SK-N-SH (cell line): Measurements from ENCODE around the gene ACOXL. TPM values are rescaled to one million over a fixed set of nuclear protein-coding genes. Genes with fewer than 3 reads are reported as not detected.

ENCODE experiments used
- CTCF ChIA-PET: fragments of 300-600, 350-600 bp; formaldehyde crosslinking; extraction: SDS; loops from one replicate; lab custom pipeline; 2021; lab: Yijun Ruan, JAX
- POLR2A ChIA-PET: fragments of 350-600 bp; sonication (Branson Sonifier 250); formaldehyde crosslinking; extraction: SDS; loops from one replicate; lab custom pipeline; 2020; ENCODE audit warnings: antibody characterized with exemption, inconsistent platforms; lab: Yijun Ruan, JAX
- DNase-seq: peaks from one replicate; pipeline ENCODE4 v3.0.0; 2012
- H2AFZ ChIP-seq: fragments of 200-600 bp; sonication (generic); 2 replicates; pipeline ENCODE4 v1.8.1; 2016; ENCODE audit warnings: antibody characterized with exemption, mild to moderate bottlenecking, low read depth
- H3F3A ChIP-seq: fragments of 200-600 bp; sonication (generic); replicated peaks from 2 replicates; pipeline ENCODE3; 2016; ENCODE audit warnings: antibody characterized with exemption, mild to moderate bottlenecking; ENCODE audit not compliant: insufficient read depth
- H3K27ac ChIP-seq, 2 experiments: fragments of 200-500 bp in 1 of 2; fragments of 200-600 bp in 1 of 2; sonication (Bioruptor generic) in 1 of 2; sonication (generic), shearing (Covaris generic) in 1 of 2; 2 replicates each; pipeline versions ENCODE4 v1.5.1 to v1.6.1; 2014 to 2016; ENCODE audit warnings: low read depth in 2 of 2, inconsistent platforms in 1 of 2, low read length in 1 of 2, mild to moderate bottlenecking in 1 of 2, mixed read lengths in 1 of 2
- H3K27me3 ChIP-seq: fragments of 200-600 bp; sonication (generic), shearing (Covaris generic); 2 replicates; pipeline ENCODE4 v1.6.1; 2016; ENCODE audit warnings: mixed run types; ENCODE audit not compliant: insufficient read depth
- H3K36me3 ChIP-seq, 2 experiments: fragments of 200-500 bp in 1 of 2; fragments of 200-600 bp in 1 of 2; sonication (Bioruptor generic) in 1 of 2; sonication (generic) in 1 of 2; replicated peaks in 1 of 2; 2 replicates each; pipeline versions ENCODE3 to v1.5.1; 2014 to 2016; ENCODE audit warnings: low read length in 1 of 2, mild to moderate bottlenecking in 1 of 2; ENCODE audit not compliant: insufficient read depth in 2 of 2, control insufficient read depth in 1 of 2
- H3K4me1 ChIP-seq, 2 experiments: fragments of 200-500 bp in 1 of 2; fragments of 200-600 bp in 1 of 2; sonication (Bioruptor generic) in 1 of 2; sonication (generic), shearing (Covaris generic) in 1 of 2; 2 replicates each; pipeline versions ENCODE4 v1.5.1 to v1.6.1; 2014 to 2016; ENCODE audit warnings: low read depth in 1 of 2, low read length in 1 of 2, mixed run types in 1 of 2; ENCODE audit not compliant: insufficient read depth in 2 of 2, control insufficient read depth in 1 of 2
- H3K4me2 ChIP-seq: fragments of 200-600 bp; sonication (generic), shearing (Covaris generic); 2 replicates; pipeline ENCODE4 v1.6.1; 2017; ENCODE audit warnings: mixed run types
- H3K4me3 ChIP-seq, 2 experiments: fragments of 200-500 bp in 1 of 2; fragments of 200-600 bp in 1 of 2; sonication (Bioruptor generic) in 1 of 2; sonication (generic), shearing (Covaris generic) in 1 of 2; 2 replicates each; pipeline versions ENCODE4 v1.5.1 to v1.8.1; 2014 to 2016; ENCODE audit warnings: low read depth in 2 of 2, inconsistent platforms in 1 of 2, low read length in 1 of 2, mild to moderate bottlenecking in 1 of 2, mixed read lengths in 1 of 2, moderate library complexity in 1 of 2
- H3K79me2 ChIP-seq: fragments of 200-600 bp; sonication (generic); 2 replicates; pipeline ENCODE4 v1.8.1; 2017; ENCODE audit warnings: mild to moderate bottlenecking; ENCODE audit not compliant: insufficient read depth
- H3K9ac ChIP-seq: fragments of 200-600 bp; sonication (generic); 2 replicates; pipeline ENCODE4 v1.6.1; 2017; ENCODE audit warnings: mixed run types
- H3K9me2 ChIP-seq: fragments of 200-600 bp; sonication (generic); 2 replicates; pipeline ENCODE4 v1.6.1; 2017; ENCODE audit warnings: mixed run types
- H3K9me3 ChIP-seq: fragments of 200-600 bp; sonication (generic); 2 replicates; pipeline ENCODE4 v1.6.1; 2017; ENCODE audit warnings: mixed run types, mild to moderate bottlenecking, moderate library complexity
- H4K20me1 ChIP-seq: fragments of 200-600 bp; sonication (generic); 2 replicates; pipeline ENCODE4 v1.6.1; 2017; ENCODE audit warnings: mild to moderate bottlenecking, mixed run types; ENCODE audit not compliant: insufficient read depth
- CHD2 ChIP-seq: fragments of 150-350 bp; IDR thresholded peaks from 2 replicates; pipeline ENCODE4 v1.6.1; 2018; ENCODE audit warnings: low read length; ENCODE audit not compliant: partially characterized antibody
- EP300 ChIP-seq, 2 experiments: IDR thresholded peaks; 2 replicates each; pipeline versions ENCODE4 v1.4.0 to v1.6.1; 2012; ENCODE audit warnings: borderline replicate concordance in 1 of 2, low read depth in 1 of 2, low read length in 1 of 2
- FOSL2 ChIP-seq: IDR thresholded peaks from 2 replicates; pipeline ENCODE4 v1.4.0; 2012; ENCODE audit warnings: low read depth, mild to moderate bottlenecking, moderate library complexity, borderline replicate concordance
- FOXJ3 ChIP-seq: sonication (generic); formaldehyde crosslinking; IDR thresholded peaks from 2 replicates; pipeline ENCODE4 v1.5.1; 2020; ENCODE audit warnings: mild to moderate bottlenecking, missing genetic modification reagents
- GABPA ChIP-seq: IDR thresholded peaks from 2 replicates; pipeline ENCODE4 v1.4.0; 2012; ENCODE audit warnings: low read depth, mild to moderate bottlenecking
- MEF2A ChIP-seq: IDR thresholded peaks from 2 replicates; pipeline ENCODE4 v1.4.0; 2012; ENCODE audit warnings: low read depth, borderline replicate concordance
- NRF1 ChIP-seq: IDR thresholded peaks from 2 replicates; pipeline ENCODE4 v1.6.1; 2012; ENCODE audit warnings: low read depth, mild to moderate bottlenecking, low read length
- RCOR1 ChIP-seq: fragments of 150-350 bp; IDR thresholded peaks from 2 replicates; pipeline ENCODE4 v1.6.1; 2017; ENCODE audit warnings: antibody characterized with exemption, low read length
- REST ChIP-seq: IDR thresholded peaks from 2 replicates; pipeline ENCODE4 v1.6.1; 2012; ENCODE audit warnings: mild to moderate bottlenecking, low read depth, low read length, moderate library complexity
- RFX5 ChIP-seq: IDR thresholded peaks from 2 replicates; pipeline ENCODE4 v1.6.1; 2012; ENCODE audit warnings: mild to moderate bottlenecking, improper control_type of control experiment, low read length
- WGBS: methylation state at CpG from one replicate; pipeline ENCODE4 v1.1.6; 2017; ENCODE audit warnings: low lambda C conversion rate; 5-methylcytosine and 5-hydroxymethylcytosine counted together
- polyA plus RNA-seq, 3 experiments: library from polyadenylated mRNA; depleted of rRNA; stranded (reverse); fragments of >200 nt; gene quantifications; 2 replicates each; pipeline ENCODE4 v1.2.3, GENCODE V29; 2012
- TF ChIP-seq, protein P1 (sequence below): IDR thresholded peaks from 2 replicates; pipeline ENCODE4 v1.4.0; 2012; ENCODE audit warnings: low read depth, borderline replicate concordance
- TF ChIP-seq, protein P2 (sequence below): IDR thresholded peaks from 2 replicates; pipeline ENCODE4 v1.4.0; 2012; ENCODE audit warnings: low read depth, borderline replicate concordance
- TF ChIP-seq, protein P3 (sequence below): IDR thresholded peaks from 2 replicates; pipeline ENCODE4 v1.4.0; 2012; ENCODE audit warnings: low read depth
- TF ChIP-seq, protein P4 (sequence below): fragments of 150-350 bp; IDR thresholded peaks from 2 replicates; pipeline ENCODE4 v1.6.1; 2017; ENCODE audit warnings: antibody characterized with exemption, low read length, low read depth, borderline replicate concordance

ACOXL gene
- polyA plus RNA-seq, 1 of the 3 experiments (the other 2 are of a cell fraction): not detected

DNA sequence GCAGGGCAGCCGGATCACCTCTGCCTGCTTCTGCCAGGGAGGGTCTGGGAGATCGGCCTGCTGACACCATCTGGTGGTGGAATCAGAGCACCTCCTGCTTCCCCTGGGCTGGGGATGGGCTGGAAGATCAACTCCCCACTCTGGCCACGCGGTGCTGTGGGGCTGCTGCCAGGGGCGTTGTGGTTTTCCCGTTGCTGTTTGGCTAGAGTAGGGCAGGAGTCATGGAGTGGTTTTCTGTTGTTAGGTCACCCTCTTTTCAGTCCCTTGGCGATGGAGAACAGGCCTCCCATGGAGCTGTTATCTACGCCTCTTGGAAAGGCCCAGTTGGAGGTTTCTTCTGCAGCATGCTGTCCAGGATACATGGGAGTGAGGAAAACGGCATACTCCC, 403.5 kb downstream of the ACOXL start:
- TF ChIP-seq, protein P1, sequence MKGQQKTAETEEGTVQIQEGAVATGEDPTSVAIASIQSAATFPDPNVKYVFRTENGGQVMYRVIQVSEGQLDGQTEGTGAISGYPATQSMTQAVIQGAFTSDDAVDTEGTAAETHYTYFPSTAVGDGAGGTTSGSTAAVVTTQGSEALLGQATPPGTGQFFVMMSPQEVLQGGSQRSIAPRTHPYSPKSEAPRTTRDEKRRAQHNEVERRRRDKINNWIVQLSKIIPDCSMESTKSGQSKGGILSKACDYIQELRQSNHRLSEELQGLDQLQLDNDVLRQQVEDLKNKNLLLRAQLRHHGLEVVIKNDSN: no peak
- no peak for TF ChIP-seq MEF2A
- no peak for TF ChIP-seq FOXJ3 (CRISPR knock-in tag)
- TF ChIP-seq FOSL2: no peak
- TF ChIP-seq, protein P2, sequence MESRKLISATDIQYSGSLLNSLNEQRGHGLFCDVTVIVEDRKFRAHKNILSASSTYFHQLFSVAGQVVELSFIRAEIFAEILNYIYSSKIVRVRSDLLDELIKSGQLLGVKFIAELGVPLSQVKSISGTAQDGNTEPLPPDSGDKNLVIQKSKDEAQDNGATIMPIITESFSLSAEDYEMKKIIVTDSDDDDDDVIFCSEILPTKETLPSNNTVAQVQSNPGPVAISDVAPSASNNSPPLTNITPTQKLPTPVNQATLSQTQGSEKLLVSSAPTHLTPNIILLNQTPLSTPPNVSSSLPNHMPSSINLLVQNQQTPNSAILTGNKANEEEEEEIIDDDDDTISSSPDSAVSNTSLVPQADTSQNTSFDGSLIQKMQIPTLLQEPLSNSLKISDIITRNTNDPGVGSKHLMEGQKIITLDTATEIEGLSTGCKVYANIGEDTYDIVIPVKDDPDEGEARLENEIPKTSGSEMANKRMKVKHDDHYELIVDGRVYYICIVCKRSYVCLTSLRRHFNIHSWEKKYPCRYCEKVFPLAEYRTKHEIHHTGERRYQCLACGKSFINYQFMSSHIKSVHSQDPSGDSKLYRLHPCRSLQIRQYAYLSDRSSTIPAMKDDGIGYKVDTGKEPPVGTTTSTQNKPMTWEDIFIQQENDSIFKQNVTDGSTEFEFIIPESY: no peak
- no peak for TF ChIP-seq RCOR1
- no peak for TF ChIP-seq GABPA
- no peak for TF ChIP-seq RFX5
- TF ChIP-seq, protein P3, sequence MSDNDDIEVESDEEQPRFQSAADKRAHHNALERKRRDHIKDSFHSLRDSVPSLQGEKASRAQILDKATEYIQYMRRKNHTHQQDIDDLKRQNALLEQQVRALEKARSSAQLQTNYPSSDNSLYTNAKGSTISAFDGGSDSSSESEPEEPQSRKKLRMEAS: no peak
- no peak for TF ChIP-seq EP300 (IDR thresholded peaks at IDR 0.05; ENCODE audit: borderline replicate concordance in 1 of 2, low read depth in 1 of 2, low read length in 1 of 2)
- TF ChIP-seq, protein P4, sequence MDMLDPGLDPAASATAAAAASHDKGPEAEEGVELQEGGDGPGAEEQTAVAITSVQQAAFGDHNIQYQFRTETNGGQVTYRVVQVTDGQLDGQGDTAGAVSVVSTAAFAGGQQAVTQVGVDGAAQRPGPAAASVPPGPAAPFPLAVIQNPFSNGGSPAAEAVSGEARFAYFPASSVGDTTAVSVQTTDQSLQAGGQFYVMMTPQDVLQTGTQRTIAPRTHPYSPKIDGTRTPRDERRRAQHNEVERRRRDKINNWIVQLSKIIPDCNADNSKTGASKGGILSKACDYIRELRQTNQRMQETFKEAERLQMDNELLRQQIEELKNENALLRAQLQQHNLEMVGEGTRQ: no peak
- no peak for TF ChIP-seq NRF1
- no peak for TF ChIP-seq REST
- TF ChIP-seq CHD2: no peak
- TF ChIP-seq, all 33 proteins: peak for 0
- no peaks in the 10 kb centered on the region; the same call in 1 of the 2 replicates for H4K20me1 ChIP-seq
- H3K4me2 ChIP-seq: no peak overlapping the region
- H3K9me3 ChIP-seq: no peaks in the 10 kb centered on the region
- H3K36me3 ChIP-seq: peaks cover 0 to 45% of the 10 kb centered on the region in 2 experiments
- ChIA-PET POLR2A (no interaction called here), CTCF (interaction anchor here (1.1 to 1.7 kb wide), 3 partner anchors 15 to 32 kb away, joined by 3 to 4 read pairs (median 3); partner anchors contain the start of gene BCL2L11)
- no peaks in the 10 kb centered on the region for H3K27me3 ChIP-seq
- peaks cover 0 to 14% of the 10 kb centered on the region in 2 experiments; a peak in 1 of 4 replicates for H3K4me1 ChIP-seq
- H3K4me3 ChIP-seq: no peak overlapping the region
- 89% methylated on average over 6 of the region's 9 CpGs for WGBS
- no peaks in the 10 kb centered on the region for H3F3A ChIP-seq
- H3K27ac ChIP-seq: no peak overlapping the region; a peak in 1 of 4 replicates
- no peak overlapping the region for H2AFZ ChIP-seq
- no peaks in the 10 kb centered on the region for H3K9me2 ChIP-seq
- 0 out of 2 replicates have a peak, but pooled peaks cover 4% of the 10 kb centered on the region for H3K79me2 ChIP-seq
- no peak for DNase-seq
- no peak overlapping the region for H3K9ac ChIP-seq
